Non-pigmented ciliary epithelial cell (primary cell): ENCODE results near the gene PAF1.
A peak's percentile ranks its signal among the peaks of the same experiment; 100 is the strongest.
"Not testable (repeated sequence)": the region's sequence is repeated elsewhere in the genome, so short reads cannot be mapped to it uniquely, and the experiment has no call there.

Source experiments
- DNase-seq: peaks from one replicate; pipeline ENCODE4 v3.0.0-alpha.2; 2010; ENCODE audit warnings: low read depth

The PAF1 gene

GRCh38 chr19:39381910-39382611, 8.8 kb downstream of the PAF1 start:
- DNase-seq = no peak

GRCh38 chr19:39380521-39381502, 10.1 kb downstream of the PAF1 start:
- no peak for DNase-seq

GRCh38 chr19:39379865-39380396, 11.0 kb downstream of the PAF1 start:
- DNase-seq = no peak

- DNase-seq = not testable (repeated sequence)
Measured at GRCh38 chr19:39379366-39379765, 11.5 kb downstream of the PAF1 start.

- no peak for DNase-seq
Measured at GRCh38 chr19:39377373-39378362, 13.2 kb downstream of the PAF1 start.

- DNase-seq = no peak
Measured at GRCh38 chr19:39375929-39376328, 15.0 kb downstream of the PAF1 start.

GRCh38 chr19:39372941-39373340, 18.0 kb downstream of the PAF1 start:
- DNase-seq = no peak

- DNase-seq = peak; percentile 68
Measured at GRCh38 chr19:39372047-39372802, 18.7 kb downstream of the PAF1 start.

- DNase-seq = no peak
Measured at GRCh38 chr19:39370735-39371134, 20.2 kb downstream of the PAF1 start.

GRCh38 chr19:39369200-39369599, 21.7 kb downstream of the PAF1 start:
- no peak for DNase-seq

- DNase-seq = no peak
Measured at GRCh38 chr19:39365531-39365930, 25.4 kb downstream of the PAF1 start.

- no peak for DNase-seq
Measured at GRCh38 chr19:39363901-39364457, 26.9 kb downstream of the PAF1 start.

- peak; percentile 41 for DNase-seq
Measured at GRCh38 chr19:39362682-39363657, 27.9 kb downstream of the PAF1 start.

GRCh38 chr19:39360599-39360998, 30.3 kb downstream of the PAF1 start:
- DNase-seq = no peak

GRCh38 chr19:39359026-39359425, 31.9 kb downstream of the PAF1 start:
- no peak for DNase-seq

- no peak for DNase-seq
Measured at GRCh38 chr19:39356647-39357046, 34.3 kb downstream of the PAF1 start.

GRCh38 chr19:39356073-39356472, 34.8 kb downstream of the PAF1 start:
- DNase-seq = no peak

GRCh38 chr19:39355253-39355652, 35.7 kb downstream of the PAF1 start:
- no peak for DNase-seq
